Hepatocyte (in vitro differentiated cells): Measurements from ENCODE around the gene KIAA1614. TPM values are rescaled to one million over a fixed set of nuclear protein-coding genes. Genes with fewer than 3 reads are reported as not detected.

Experiments used
- DNase-seq: peaks from one replicate; pipeline ENCODE4 v3.0.0-alpha.2; 2016; ENCODE audit warnings: low spot score
- H2AFZ ChIP-seq: fragments of 200-600 bp; sonication (generic); 2 replicates; pipeline ENCODE4 v1.6.0; 2016; ENCODE audit warnings: antibody characterized with exemption, mild to moderate bottlenecking
- H3K27ac ChIP-seq: fragments of 200-600 bp; sonication (generic); 2 replicates; pipeline ENCODE4 v1.5.1; 2016; ENCODE audit warnings: mild to moderate bottlenecking
- H3K27me3 ChIP-seq: fragments of 200-600 bp; sonication (generic); 2 replicates; pipeline ENCODE4 v1.6.1; 2016
- H3K36me3 ChIP-seq: fragments of 200-600 bp; sonication (generic); replicated peaks from 2 replicates; pipeline ENCODE4 v1.5.1; 2016; ENCODE audit warnings: low read depth; ENCODE audit not compliant: insufficient read depth
- H3K4me1 ChIP-seq: fragments of 200-600 bp; sonication (generic); 2 replicates; pipeline ENCODE4 v1.5.1; 2016; ENCODE audit warnings: mild to moderate bottlenecking, moderate library complexity; ENCODE audit not compliant: insufficient read depth
- H3K4me2 ChIP-seq: fragments of 200-600 bp; sonication (generic); 2 replicates; pipeline ENCODE4 v1.6.0; 2016
- H3K4me3 ChIP-seq: fragments of 200-600 bp; sonication (generic); 2 replicates; pipeline ENCODE4 v1.5.1; 2016; ENCODE audit warnings: mild to moderate bottlenecking
- H3K79me2 ChIP-seq: fragments of 200-600 bp; sonication (generic); 2 replicates; pipeline ENCODE4 v1.6.0; 2017; ENCODE audit warnings: mild to moderate bottlenecking
- H3K9me2 ChIP-seq: fragments of 200-600 bp; sonication (generic); replicated peaks from 2 replicates; pipeline ENCODE4 v1.6.0; 2017; ENCODE audit warnings: mild to moderate bottlenecking; ENCODE audit not compliant: insufficient read depth
- H3K9me3 ChIP-seq: fragments of 200-600 bp; sonication (generic); 2 replicates; pipeline ENCODE4 v1.5.1; 2016; ENCODE audit warnings: low read depth, mild to moderate bottlenecking
- H4K20me1 ChIP-seq: fragments of 200-600 bp; sonication (generic); 2 replicates; pipeline ENCODE4 v1.6.0; 2016; ENCODE audit warnings: mild to moderate bottlenecking; ENCODE audit not compliant: insufficient read depth, poor library complexity, severe bottlenecking
- CTCF ChIP-seq: fragments of 200-600 bp; sonication (generic); IDR thresholded peaks from 2 replicates; pipeline ENCODE4 v1.5.1; 2016; ENCODE audit warnings: antibody characterized with exemption, mild to moderate bottlenecking; ENCODE audit not compliant: poor library complexity
- EZH2 ChIP-seq: fragments of 200-600 bp; sonication (generic); IDR thresholded peaks from 2 replicates; pipeline ENCODE4 v1.6.1; 2016; ENCODE audit warnings: antibody characterized with exemption, mild to moderate bottlenecking, borderline replicate concordance
- EZH2phosphoT487 ChIP-seq: fragments of 200-600 bp; sonication (generic); IDR thresholded peaks from one replicate; pipeline ENCODE4 v1.6.1; 2018; ENCODE audit warnings: antibody characterized with exemption, mild to moderate bottlenecking, low read depth, moderate library complexity; ENCODE audit not compliant: unreplicated experiment, severe bottlenecking
- WGBS: methylation state at CpG from one replicate; pipeline ENCODE4 v1.1.6; 2016; ENCODE audit warnings: low lambda C conversion rate; ENCODE audit errors: missing lambda C conversion rate; 5-methylcytosine and 5-hydroxymethylcytosine counted together
- polyA plus RNA-seq: library from polyadenylated mRNA; unstranded; fragments of >200 nt; fragmentation: Nextera tagmentation; extraction: Ambion mirVana; gene quantifications from 2 replicates; pipeline ENCODE4 v1.2.1, GENCODE V29; 2016
- total RNA-seq: library from RNA; depleted of rRNA; stranded (reverse); fragments of >200 nt; gene quantifications from 2 replicates; pipeline ENCODE4 v1.2.3, GENCODE V29; 2014

Gene KIAA1614
- total and polyA plus RNA-seq, 2 experiments from 2014 or later, result 2.5 to 2.6 TPM

- no peaks in the 10 kb centered on the region for H3K79me2 ChIP-seq
- H2AFZ ChIP-seq, result no peak overlapping the region
- DNase-seq, result no peak
- no peaks in the 10 kb centered on the region for H3K36me3 ChIP-seq
- no peaks in the 10 kb centered on the region for H3K9me2 ChIP-seq
- WGBS, result 64% methylated on average over 4 of the region's 4 CpGs
- TF ChIP-seq EZH2phosphoT487 (no peak), CTCF (no peak), EZH2 (no peak)
- no peaks in the 10 kb centered on the region for H3K27me3 ChIP-seq
- no peak overlapping the region for H3K4me3 ChIP-seq
- H3K27ac ChIP-seq, result peak overlapping the region; percentile 91
- no peaks in the 10 kb centered on the region for H4K20me1 ChIP-seq
- H3K4me2 ChIP-seq, result peak overlapping the region; percentile 5
- H3K4me1 ChIP-seq, result peaks cover 44% of the 10 kb centered on the region
- no peaks in the 10 kb centered on the region for H3K9me3 ChIP-seq
Measured at GRCh38 chr1:180927841-180928240, 15.1 kb downstream of the KIAA1614 start.

- Histone ChIP-seq H3K27me3 (no peaks in the 10 kb centered on the region), H3K4me3 (no peak overlapping the region), H3K27ac (peak overlapping the region; percentile 91), H3K4me2 (peak overlapping the region; percentile 5), H3K79me2 (no peaks in the 10 kb centered on the region), H3K9me3 (no peaks in the 10 kb centered on the region), H2AFZ (no peak overlapping the region), H3K36me3 (no peaks in the 10 kb centered on the region), H3K4me1 (peaks cover 42% of the 10 kb centered on the region), H4K20me1 (no peaks in the 10 kb centered on the region), H3K9me2 (no peaks in the 10 kb centered on the region)
- no peak for DNase-seq
- no peak for TF ChIP-seq EZH2phosphoT487
- TF ChIP-seq CTCF, result no peak
- no peak for TF ChIP-seq EZH2
- 85% methylated on average over 17 of the region's 17 CpGs for WGBS
Measured at GRCh38 chr1:180928331-180929230, 15.9 kb downstream of the KIAA1614 start.

- no peak overlapping the region for H2AFZ ChIP-seq
- H3K36me3 ChIP-seq, result no peaks in the 10 kb centered on the region
- H3K27me3 ChIP-seq, result no peaks in the 10 kb centered on the region
- H3K79me2 ChIP-seq, result no peaks in the 10 kb centered on the region
- H3K4me2 ChIP-seq, result no peak overlapping the region
- no peaks in the 10 kb centered on the region for H4K20me1 ChIP-seq
- no peak for DNase-seq
- no peak overlapping the region for H3K4me3 ChIP-seq
- H3K27ac ChIP-seq, result no peak overlapping the region
- peaks cover 42% of the 10 kb centered on the region for H3K4me1 ChIP-seq
- no peaks in the 10 kb centered on the region for H3K9me2 ChIP-seq
- no peaks in the 10 kb centered on the region for H3K9me3 ChIP-seq
- 94% methylated on average over 3 of the region's 3 CpGs for WGBS
- TF ChIP-seq CTCF (no peak), EZH2phosphoT487 (no peak), EZH2 (no peak)
Measured at GRCh38 chr1:180929389-180929788, 16.7 kb downstream of the KIAA1614 start.
